MM.1S (cell line): ENCODE measurements around the gene CCDC38.

Experiments used
- EZH2phosphoT487 ChIP-seq: fragments of 300-600 bp; sonication (generic); IDR thresholded peaks from 2 replicates; pipeline ENCODE4 v1.6.1; 2018; ENCODE audit warnings: antibody characterized with exemption, low read length
- TF ChIP-seq, protein P1 (sequence below): fragments of 300-600 bp; sonication (generic); IDR thresholded peaks from 2 replicates; pipeline ENCODE4 v1.5.1; 2016; ENCODE audit warnings: antibody characterized with exemption, low read length, mixed read lengths

- no peak for TF ChIP-seq EZH2phosphoT487
- TF ChIP-seq, protein P1, sequence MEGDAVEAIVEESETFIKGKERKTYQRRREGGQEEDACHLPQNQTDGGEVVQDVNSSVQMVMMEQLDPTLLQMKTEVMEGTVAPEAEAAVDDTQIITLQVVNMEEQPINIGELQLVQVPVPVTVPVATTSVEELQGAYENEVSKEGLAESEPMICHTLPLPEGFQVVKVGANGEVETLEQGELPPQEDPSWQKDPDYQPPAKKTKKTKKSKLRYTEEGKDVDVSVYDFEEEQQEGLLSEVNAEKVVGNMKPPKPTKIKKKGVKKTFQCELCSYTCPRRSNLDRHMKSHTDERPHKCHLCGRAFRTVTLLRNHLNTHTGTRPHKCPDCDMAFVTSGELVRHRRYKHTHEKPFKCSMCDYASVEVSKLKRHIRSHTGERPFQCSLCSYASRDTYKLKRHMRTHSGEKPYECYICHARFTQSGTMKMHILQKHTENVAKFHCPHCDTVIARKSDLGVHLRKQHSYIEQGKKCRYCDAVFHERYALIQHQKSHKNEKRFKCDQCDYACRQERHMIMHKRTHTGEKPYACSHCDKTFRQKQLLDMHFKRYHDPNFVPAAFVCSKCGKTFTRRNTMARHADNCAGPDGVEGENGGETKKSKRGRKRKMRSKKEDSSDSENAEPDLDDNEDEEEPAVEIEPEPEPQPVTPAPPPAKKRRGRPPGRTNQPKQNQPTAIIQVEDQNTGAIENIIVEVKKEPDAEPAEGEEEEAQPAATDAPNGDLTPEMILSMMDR: no peak
These were observed 34.0 kb upstream of the CCDC38 start for GRCh38 chr12:95976416-95976832.
